ENCODE results near the gene ZC3H7A.
A peak's percentile ranks its signal among the peaks of the same experiment; 100 is the strongest.

The ZC3H7A gene

GRCh38 chr16:11768849-11769248 is 28.2 kb downstream of the ZC3H7A start:
- no peak for DNase-seq

DNA sequence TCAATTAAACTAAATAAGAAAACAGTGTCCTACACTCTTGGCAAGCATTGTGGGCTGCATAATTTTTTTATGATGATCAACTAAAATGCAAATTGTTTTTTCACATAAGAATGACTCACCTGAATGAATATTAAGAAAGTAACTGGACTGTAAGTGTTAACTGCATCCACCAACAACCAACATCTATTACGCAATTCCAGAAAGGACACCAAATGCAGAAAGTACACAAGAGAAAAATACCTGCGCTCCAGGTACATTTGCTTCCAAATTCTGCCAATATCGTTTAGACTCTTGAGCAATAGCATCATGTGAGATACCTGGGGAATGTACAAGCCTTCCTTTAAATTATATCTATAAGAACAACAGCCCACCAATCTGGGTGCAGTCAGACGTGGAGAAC is 34.6 kb downstream of the ZC3H7A start:
- no peak for DNase-seq

- DNase-seq, result no peak
These were observed 37.1 kb downstream of the ZC3H7A start for GRCh38 chr16:11759997-11760396.

DNA sequence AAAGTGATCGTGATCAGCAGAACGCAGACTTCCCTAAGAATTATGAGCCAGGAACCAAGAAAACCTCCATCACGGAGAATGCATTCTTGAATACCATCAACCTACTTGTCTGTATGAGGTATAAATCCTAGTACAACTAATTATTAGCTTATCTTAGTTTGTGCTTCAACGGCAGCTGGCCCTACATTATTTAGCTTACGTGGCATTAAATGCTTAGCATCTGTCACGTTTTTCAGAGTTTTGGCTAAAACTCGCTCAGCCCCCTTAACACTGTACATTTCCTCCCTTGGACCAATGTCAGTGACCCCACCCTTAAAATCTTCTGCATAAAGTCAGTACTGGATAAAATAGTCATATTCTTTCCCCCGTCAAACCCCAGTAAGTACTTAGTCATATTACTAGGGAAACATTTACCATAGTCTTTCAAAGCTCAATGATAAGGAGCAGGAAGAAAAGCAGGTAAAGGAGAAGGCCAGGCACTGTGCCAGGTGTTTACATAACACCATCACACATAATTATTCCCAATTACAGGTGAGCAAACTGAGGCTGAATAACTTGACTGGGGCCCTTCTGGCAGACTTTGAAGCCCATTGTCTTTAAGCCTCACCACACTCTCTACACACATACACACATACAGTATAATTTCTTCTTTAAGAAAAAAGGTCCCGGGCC is 37.8 kb downstream of the ZC3H7A start:
- no peak for DNase-seq

DNA sequence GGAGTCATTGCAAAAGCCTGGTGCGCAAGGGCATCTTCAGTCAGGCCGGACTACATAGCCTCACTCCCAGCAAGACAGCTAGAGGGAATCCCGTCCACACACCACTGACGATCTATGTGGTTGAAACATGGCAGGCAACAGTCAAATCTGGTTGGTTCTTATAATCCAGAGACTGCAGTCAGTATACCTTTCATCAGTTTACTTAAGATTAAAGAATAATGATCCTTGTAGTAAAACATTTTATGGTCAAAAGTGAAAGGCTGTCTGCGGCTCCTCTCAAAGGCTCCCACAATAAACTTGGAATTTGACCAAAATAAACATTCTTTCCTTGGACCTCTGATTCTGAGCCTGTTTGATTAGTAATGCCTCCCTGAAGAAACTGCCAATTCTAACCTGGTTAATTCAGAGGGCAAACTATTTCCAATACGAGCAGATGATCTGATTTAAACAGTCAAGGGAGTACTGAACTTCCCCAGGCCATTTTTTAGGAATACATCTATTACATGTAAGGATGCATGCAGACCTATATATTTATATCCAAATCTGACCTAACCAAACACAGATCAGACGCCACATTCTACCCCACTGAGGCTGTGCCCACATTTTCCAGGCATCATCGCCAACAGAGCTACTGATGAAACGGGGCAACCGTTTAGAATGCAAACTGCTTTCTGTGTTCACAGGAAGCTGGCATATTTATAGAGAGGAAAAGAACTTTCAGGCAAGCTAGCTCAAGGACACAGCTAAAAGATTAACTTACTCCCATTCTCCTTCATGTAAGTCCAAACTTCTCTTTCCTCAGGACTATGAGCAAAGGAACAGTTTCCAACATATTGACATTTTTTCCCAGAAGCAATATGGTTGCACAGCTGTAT is 39.1 kb downstream of the ZC3H7A start:
- no peak for DNase-seq

- DNase-seq, result no peak
These were observed 40.8 kb downstream of the ZC3H7A start for GRCh38 chr16:11756248-11756647.

- DNase-seq, result no peak
These were observed 41.9 kb downstream of the ZC3H7A start for GRCh38 chr16:11755022-11755760.

- DNase-seq, result no peak
These were observed 44.2 kb downstream of the ZC3H7A start for GRCh38 chr16:11752856-11753255.

DNA sequence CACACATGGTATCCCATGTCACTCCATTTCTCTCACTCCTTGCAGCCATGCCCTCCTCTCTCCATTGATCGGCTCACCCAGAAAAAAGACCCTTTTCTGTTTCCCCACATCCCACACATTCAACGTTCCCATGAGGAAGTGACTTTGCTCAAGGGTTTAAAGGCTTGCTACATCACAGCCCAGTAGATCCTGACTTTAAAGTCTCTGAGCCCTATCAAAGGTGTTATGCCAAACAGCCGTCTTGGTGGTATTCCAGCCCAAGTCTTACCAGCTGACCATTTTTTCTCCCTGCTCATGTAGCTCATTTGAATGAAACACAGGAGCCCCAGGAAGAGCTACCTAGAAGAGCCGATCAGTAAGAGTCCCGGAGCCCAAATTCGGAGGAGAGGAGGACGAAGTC is 47.0 kb downstream of the ZC3H7A start:
- DNase-seq, result no peak

GRCh38 chr16:11748404-11749254 is 48.4 kb downstream of the ZC3H7A start:
- no peak for DNase-seq

DNA sequence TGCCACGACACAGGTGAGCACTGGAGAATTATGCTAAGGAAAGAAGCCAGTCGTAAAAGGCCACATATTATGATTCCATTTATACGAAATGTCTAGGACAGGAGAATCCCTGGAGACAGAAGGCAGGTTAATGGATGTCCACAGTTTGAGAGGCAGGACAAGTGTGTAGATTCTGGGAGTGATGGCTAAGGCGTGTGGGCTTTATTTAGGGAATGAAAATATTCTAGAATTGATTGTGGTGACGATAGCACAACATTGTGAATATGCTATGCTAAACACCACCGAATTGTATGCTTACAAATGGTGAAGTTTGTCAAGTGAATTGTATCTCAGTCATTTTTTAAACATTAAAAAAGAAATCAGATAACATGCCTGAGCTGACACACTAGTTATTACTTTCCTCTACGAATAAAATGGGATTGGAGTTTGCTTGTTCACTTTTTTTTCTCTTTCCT is 49.1 kb downstream of the ZC3H7A start:
- no peak for DNase-seq

DNA sequence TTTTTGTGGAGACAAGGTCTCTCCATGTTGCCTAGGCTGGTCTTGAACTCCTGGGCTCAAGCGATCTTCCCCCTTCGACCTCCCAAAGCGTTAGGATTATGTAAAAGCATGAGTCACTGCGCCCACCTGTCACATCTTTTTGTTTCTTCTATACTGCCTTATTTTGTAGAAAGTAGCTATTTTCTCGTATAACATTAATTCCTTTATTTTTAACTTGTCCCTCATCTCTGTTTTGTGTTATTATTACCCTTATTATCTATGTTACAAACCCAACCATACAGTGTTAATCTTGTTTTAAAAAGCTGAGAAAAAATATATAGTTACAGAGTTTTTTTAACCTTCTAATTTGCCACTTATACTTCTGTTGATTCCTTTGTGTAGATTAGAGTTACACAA is 53.0 kb downstream of the ZC3H7A start:
- DNase-seq, result no peak

DNA sequence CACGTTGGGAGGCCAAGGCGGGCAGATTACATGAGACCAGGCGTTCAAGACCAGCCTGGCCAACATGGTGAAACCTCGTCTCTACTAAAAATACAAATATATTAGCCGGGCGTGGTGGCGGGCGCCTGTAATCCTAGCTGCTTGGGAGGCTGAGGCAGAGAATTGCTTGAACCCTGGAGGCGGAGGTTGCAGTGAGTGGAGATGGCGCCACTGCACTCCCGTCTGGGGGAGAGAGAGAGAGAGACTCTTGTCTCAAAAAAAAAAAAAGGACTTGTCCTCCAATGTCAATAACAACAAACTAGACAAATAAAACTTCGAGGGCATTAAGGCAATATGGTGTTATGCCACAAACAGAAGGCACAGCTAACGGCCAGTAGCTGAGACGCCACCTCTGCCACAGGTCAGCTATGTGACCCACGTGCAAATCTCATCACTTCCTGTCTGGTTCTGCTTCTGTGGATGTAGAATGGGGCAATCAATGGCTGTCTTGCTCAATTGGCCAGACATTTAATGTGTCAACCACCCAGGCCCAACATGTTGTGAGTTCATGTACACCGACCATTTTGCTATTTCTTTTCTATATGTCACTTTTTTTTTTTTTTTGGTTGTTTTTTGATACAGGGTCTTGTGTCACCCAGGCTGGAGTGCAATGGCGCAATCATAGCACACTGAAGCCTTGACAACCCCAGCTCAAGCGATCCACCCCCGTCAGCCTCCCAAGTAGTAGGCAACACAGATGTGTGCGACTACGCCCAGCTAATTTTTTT is 53.6 kb downstream of the ZC3H7A start:
- peak in 2 of 6 experiments; percentile 19 to 46 for DNase-seq

DNA sequence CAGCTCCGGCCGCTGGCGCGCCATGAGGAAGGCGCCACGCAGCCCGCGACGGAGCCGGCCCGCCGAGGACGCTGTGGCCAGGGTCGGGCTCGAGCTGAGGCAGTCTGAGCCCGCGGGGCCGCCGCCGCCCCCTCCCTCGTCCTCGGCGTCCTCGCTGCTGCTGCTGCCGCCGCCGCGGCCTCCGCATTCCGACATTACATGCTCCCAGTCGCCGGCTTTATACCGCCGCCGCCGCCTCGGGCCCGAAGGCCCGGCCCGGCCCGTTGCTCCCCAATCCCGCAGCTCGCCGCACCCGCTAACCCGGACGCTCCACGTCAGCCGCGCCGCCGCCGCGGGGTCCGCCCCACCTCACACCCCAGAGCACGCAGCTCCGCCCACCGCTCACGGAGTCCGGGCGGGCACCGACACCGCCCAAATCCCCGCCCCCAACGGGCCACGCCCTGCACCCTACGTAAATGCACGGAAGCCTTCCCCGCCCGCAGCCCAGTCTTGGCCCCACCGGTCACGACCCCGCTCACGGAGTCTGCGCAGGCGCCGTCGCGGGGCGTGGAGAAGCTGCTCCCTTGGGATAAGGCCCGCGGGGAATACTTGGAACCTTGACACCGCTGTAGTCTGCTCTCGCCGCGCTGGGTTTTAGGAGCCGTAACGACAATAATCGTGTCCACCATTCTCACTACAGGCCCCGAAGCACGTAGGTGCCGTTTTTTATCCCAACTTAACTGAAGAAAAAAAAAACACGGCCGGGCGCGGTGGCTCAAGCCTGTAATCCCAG is 54.3 kb downstream of the ZC3H7A start, which contains the start of gene TXNDC11:
TXNDC11 (minus strand) TSS at position 322 of the 772 bp plus-strand sequence; CDS start at position 195, 127 bp downstream.
- peak; percentile 98 to 99 (median 98) for DNase-seq

DNA sequence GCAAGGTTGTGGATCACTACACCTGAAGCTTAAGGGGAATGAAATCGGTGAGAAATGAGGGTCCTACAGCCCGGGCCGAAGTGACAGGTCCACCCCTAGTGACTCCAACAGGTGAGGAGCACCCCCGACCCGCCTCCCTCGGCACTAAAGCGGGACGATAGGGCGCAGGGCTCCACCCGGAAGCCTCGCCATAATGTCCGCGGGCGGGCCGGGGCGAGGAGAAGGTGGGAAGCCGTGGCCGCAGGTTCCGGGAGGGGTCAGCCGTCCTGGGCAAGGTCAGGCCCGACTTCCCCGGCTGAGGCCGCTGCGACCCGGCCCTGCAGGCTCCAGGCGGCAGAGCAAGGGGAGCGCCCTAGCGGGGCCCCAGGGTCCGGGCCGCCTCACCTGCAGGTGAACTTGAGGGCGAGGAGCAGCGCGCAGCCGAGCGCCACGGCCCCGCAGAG is 54.9 kb downstream of the ZC3H7A start:
- DNase-seq, result peak in 4 of 6 experiments; percentile 27 to 61 (median 52)

DNA sequence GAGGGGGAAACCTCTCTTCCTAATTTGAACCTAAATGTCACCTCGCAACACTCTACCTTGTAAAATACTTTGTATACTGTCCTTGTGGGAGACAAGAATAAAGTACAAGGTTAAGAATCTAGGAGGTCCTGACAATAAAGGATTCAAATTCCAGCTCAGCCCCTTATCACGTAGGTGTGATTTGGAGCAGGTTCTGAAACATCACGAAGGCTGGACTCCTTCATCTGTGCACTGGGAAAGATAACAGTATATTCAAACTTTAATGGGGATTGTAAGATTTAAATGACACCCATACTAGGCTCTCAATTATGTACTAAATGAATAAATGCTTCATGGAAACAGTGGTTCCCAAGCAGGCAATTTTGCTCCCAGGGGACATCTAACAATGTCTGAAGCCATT is 56.5 kb downstream of the ZC3H7A start:
- DNase-seq, result no peak

GRCh38 chr16:11738742-11739544 is 58.1 kb downstream of the ZC3H7A start:
- DNase-seq, result no peak

DNA sequence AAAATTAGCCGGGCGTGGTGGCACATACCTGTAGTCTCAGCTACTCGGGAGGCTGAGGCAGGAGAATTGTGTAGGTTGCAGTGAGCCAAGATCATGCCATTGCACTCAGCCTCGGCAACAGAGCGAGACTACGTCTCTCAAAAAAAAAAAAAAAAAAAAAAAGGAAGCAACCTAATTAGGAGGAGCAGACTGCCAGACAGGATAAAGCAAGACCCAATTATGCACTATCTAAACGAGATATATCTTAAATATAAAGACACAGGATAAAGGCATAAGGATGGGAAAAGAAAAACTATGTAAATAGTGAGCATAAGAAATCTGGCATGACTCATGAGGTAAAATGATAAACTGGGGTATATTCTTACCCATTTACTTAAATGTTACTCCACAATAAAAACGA is 59.3 kb downstream of the ZC3H7A start:
- no peak for DNase-seq

DNA sequence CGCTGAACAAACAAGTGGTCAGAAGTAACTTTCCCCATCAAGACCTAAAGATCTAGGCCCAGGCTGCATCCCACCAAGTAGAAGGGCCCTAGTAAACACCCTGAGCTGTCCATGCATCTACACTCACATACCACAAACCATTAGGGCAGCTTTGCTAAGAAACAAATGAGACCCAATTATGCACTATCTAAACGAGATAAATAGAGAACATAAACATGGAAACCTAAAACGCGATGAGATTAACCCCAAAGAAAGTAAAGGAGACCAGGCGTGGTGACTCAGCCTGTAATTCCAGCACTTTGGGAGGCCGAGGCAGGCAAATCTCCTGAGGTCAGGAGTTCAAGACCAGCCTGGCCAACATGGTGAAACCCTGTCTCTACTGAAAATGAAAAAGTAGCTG is 60.2 kb downstream of the ZC3H7A start:
- no peak for DNase-seq

DNA sequence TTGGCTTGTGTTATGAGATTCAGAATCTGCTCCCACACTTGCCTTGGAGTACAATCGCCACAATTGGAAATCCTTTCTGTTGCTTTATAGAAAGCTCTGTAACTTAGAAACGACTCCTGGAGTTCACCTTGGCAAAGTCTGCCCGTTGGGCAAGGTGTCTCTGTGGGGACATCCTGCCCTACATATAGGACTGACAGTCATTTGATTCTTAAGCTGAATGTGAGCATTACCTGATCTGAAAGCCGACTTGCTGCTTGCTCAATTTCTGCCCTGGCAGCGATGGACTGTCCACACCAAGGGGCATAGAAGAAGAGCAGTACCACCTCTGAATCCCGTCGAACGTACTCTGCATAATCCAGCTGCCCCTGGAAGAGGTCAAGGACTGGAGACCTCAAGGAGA is 61.3 kb downstream of the ZC3H7A start:
- DNase-seq, result no peak

Data from stimulated activated naive CD4-positive, alpha-beta T cell (primary cell).